Fibroblast of skin of right quadriceps (primary cell): ENCODE results near the gene RASD1.

Experiments
- DNase-seq: peaks from one replicate; pipeline ENCODE4 v3.0.0-alpha.2; 2013

Gene RASD1

GRCh38 chr17:17496189-17497064 is at the start of gene RASD1:
Gene RASD1 (minus strand): TSS chr17:17496395. CDS start chr17:17496181, 214 bp downstream.
- peak; percentile 78 for DNase-seq

GRCh38 chr17:17545984-17546383 is 49.8 kb upstream of the RASD1 start:
- DNase-seq: no peak

GRCh38 chr17:17545031-17545820 is 49.0 kb upstream of the RASD1 start:
- DNase-seq: peak; percentile 45

- no peak for DNase-seq
Observed at GRCh38 chr17:17542906-17543635, 46.9 kb upstream of the RASD1 start.

DNA sequence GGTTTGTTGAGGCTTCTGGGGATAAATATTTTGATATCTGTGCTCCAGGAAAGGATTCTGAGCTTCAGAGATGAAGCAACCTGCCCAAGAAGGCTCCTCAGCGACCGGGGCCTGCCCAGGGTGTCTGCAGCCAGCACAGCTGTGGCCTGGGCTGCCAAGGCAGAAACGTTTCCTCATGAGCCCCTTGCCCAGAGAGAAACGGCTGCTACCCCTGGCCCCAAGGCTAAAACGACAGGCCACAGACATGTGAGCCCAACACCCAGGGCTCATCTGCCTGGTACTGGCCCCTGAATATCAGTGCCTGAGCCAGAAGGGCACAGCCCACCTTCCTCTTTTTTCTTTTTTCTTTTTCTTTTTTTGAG is 45.4 kb upstream of the RASD1 start:
- no peak for DNase-seq

GRCh38 chr17:17540935-17541639 is 44.9 kb upstream of the RASD1 start:
- DNase-seq: no peak

DNA sequence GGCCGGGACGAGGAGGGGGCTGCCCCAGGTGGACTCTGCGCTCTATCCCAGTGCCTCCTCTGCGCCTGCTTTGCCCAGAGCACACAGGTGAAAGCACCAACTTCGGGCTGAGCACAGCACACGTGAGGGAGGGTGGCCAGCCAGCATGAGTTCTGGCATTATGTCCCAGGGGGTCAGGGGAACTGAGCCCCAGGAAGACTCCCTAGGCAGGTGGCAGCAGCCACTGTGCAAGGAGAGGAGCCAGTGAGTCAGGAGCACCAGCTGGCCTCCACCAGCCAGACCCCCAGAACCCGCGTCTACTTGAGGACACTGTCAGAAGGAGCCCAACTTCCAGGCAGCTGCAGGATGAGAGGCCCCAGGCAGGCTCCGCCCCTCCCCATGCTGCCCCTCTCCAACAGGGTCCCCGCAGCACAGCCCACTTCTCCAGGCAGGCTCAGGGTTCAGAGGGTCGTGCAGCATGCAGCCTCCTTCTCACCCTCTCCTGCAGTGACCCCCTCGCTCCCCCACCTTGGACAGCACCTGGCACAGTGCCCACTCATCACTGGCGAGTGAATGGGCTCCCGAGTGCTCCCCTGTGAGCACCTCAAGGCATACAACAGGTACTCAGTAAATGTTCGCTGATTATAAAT is 44.2 kb upstream of the RASD1 start:
- DNase-seq: no peak

DNA sequence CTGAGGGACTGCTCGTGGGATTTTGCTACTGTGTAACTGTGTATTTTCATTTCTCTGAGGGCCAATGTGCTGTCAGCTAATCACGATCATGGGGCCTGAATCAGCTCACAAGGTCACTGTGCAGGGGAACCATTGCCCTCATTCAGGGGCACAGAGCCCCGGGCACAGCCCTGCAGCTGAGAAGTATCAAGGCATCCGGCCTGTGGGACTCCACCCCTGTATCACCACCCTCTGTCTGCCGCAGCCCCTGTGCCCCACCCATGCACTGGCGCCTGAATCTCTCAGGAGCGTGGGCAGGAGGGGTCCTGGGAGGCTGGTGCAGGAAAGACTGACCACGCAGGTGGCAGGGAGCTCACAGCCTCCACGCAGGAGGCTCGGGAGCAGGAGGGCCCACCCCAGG is 43.4 kb upstream of the RASD1 start:
- no peak for DNase-seq

- DNase-seq: peak; percentile 19
Observed at GRCh38 chr17:17538417-17539391, 42.5 kb upstream of the RASD1 start.

- DNase-seq: no peak
Observed at GRCh38 chr17:17537311-17538099, 41.3 kb upstream of the RASD1 start.

GRCh38 chr17:17536702-17537101 is 40.5 kb upstream of the RASD1 start:
- no peak for DNase-seq

GRCh38 chr17:17535957-17536356 is 39.8 kb upstream of the RASD1 start:
- peak; percentile 56 for DNase-seq

- no peak for DNase-seq
Observed at GRCh38 chr17:17533901-17534441, 37.8 kb upstream of the RASD1 start.

- DNase-seq: no peak
Observed at GRCh38 chr17:17532991-17533390, 36.8 kb upstream of the RASD1 start.

GRCh38 chr17:17531156-17531555 is 35.0 kb upstream of the RASD1 start:
- DNase-seq: no peak

GRCh38 chr17:17528696-17529652 is 32.8 kb upstream of the RASD1 start:
- no peak for DNase-seq

- no peak for DNase-seq
Observed at GRCh38 chr17:17527956-17528500, 31.8 kb upstream of the RASD1 start.

GRCh38 chr17:17527534-17527933 is 31.3 kb upstream of the RASD1 start:
- DNase-seq: no peak
